HepG2 (cell line): ENCODE measurements around the gene PPP3CB.

Experiments used
- CEBPG ChIP-seq: IDR thresholded peaks from 2 replicates; pipeline ENCODE4 v1.6.1; 2016
- FOXA1 ChIP-seq, 2 experiments: fragments of 450-650 bp in 1 of 2; sonication (generic) in 1 of 2; formaldehyde crosslinking in 1 of 2; IDR thresholded peaks; 2 replicates each; pipeline versions ENCODE4 v1.4.0 to v1.6.1; 2016 to 2020; ENCODE audit warnings: missing genetic modification reagents in 1 of 2
- FOXK2 ChIP-seq: fragments of 450-650 bp; IDR thresholded peaks from 2 replicates; pipeline ENCODE4 v1.6.1; 2016
- PBX2 ChIP-seq: IDR thresholded peaks from 2 replicates; pipeline ENCODE4 v1.6.1; 2016; ENCODE audit warnings: control low read depth
- ZHX1 ChIP-seq: sonication (generic); formaldehyde crosslinking; IDR thresholded peaks from 2 replicates; pipeline ENCODE4 v1.8.1; 2022; ENCODE audit warnings: low read depth, mild to moderate bottlenecking, missing genetic modification reagents
- TF ChIP-seq, protein P1 (sequence below): sonication (generic); formaldehyde crosslinking; IDR thresholded peaks from 2 replicates; pipeline ENCODE4 v1.9.0; 2021; ENCODE audit warnings: missing genetic modification reagents, borderline replicate concordance

- TF ChIP-seq CEBPG (CRISPR knock-in tag) (no peak), ZHX1 (no peak), PBX2 (CRISPR knock-in tag) (no peak), FOXA1 (IDR thresholded peaks at IDR 0.05) (no peak), FOXA1 (CRISPR knock-in tag; IDR thresholded peaks at IDR 0.05) (no peak), FOXK2 (no peak)
- TF ChIP-seq, protein P1, sequence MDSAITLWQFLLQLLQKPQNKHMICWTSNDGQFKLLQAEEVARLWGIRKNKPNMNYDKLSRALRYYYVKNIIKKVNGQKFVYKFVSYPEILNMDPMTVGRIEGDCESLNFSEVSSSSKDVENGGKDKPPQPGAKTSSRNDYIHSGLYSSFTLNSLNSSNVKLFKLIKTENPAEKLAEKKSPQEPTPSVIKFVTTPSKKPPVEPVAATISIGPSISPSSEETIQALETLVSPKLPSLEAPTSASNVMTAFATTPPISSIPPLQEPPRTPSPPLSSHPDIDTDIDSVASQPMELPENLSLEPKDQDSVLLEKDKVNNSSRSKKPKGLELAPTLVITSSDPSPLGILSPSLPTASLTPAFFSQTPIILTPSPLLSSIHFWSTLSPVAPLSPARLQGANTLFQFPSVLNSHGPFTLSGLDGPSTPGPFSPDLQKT (CRISPR knock-in tag) = no peak
These were observed 39.5 kb downstream of the PPP3CB start for GRCh38 chr10:73456187-73456890.
